Activated CD8-positive, alpha-beta T cell treated with anti-CD3 and anti-CD28 coated beads, Interleukin-2, amount 10 ng/mL, durations not matched to agents 7 days and 5 days (primary cell): ENCODE results near the gene HSD17B4. TPM values are rescaled to one million over a fixed set of nuclear protein-coding genes. Genes with fewer than 3 reads are reported as not detected.
"Not testable (repeated sequence)": the region's sequence is repeated elsewhere in the genome, so short reads cannot be mapped to it uniquely, and the experiment has no call there.

Experiments
- ATAC-seq: fragments of 150-1000 bp; cut with Tn5 transposase; one replicate; pipeline ENCODE4 v1.10.0; 2021; ENCODE audit warnings: moderate library complexity
- CTCF ChIA-PET: fragments of 350-600 bp; sonication (Branson Sonifier 250); formaldehyde crosslinking; loops from one replicate; lab custom pipeline; 2021; ENCODE audit warnings: antibody characterized with exemption; lab: Charles Lee
- POLR2A ChIA-PET: fragments of 350-600 bp; sonication (Branson Sonifier 250); formaldehyde crosslinking; loops from one replicate; lab custom pipeline; 2021; ENCODE audit warnings: antibody characterized with exemption; lab: Charles Lee
- DNase-seq: peaks from one replicate; pipeline ENCODE4 v3.0.0-alpha.2; 2020
- H3K27ac Mint-ChIP-seq: one replicate; pipeline ENCODE4 v1.8.0; 2021; ENCODE audit warnings: mild to moderate bottlenecking, mixed read lengths
- H3K27me3 Mint-ChIP-seq: one replicate; pipeline ENCODE4 v1.8.0; 2021; ENCODE audit warnings: low read depth, mixed read lengths
- H3K36me3 Mint-ChIP-seq: one replicate; pipeline ENCODE4 v1.8.0; 2021; ENCODE audit warnings: low read depth, mixed read lengths
- H3K4me1 Mint-ChIP-seq: one replicate; pipeline ENCODE4 v1.8.0; 2021; ENCODE audit warnings: low read depth, mixed read lengths
- H3K4me3 Mint-ChIP-seq: one replicate; pipeline ENCODE4 v1.8.0; 2021; ENCODE audit warnings: mild to moderate bottlenecking, mixed read lengths
- H3K9me3 Mint-ChIP-seq: one replicate; pipeline ENCODE4 v1.8.0; 2022; ENCODE audit warnings: mixed read lengths; ENCODE audit not compliant: insufficient read depth
- total RNA-seq, 2 experiments: library from RNA; stranded (reverse); gene quantifications; one replicate each; pipeline ENCODE4 v1.2.3, GENCODE V29; 2021

The HSD17B4 gene
- total RNA-seq, 2 experiments from 2014 or later: 68.9 to 78.9 TPM

GRCh38 chr5:119437785-119438586, 14.3 kb upstream of the HSD17B4 start:
- not testable (repeated sequence) for H3K36me3 Mint-ChIP-seq, H3K27ac Mint-ChIP-seq, ATAC-seq, H3K9me3 Mint-ChIP-seq, H3K4me3 Mint-ChIP-seq, DNase-seq
- Mint-ChIP-seq H3K27me3 (peaks cover 26% of the 10 kb centered on the region), H3K4me1 (peaks cover 26% of the 10 kb centered on the region)
- ChIA-PET POLR2A (interaction anchor here (0.6 kb wide), 1 partner anchor 138 kb away, joined by 4 read pairs; no protein-coding TSS in a partner anchor), CTCF (interaction anchor here (0.9 to 3.6 kb wide), 2 partner anchors 26 to 449 kb away, joined by 3 to 14 read pairs; partner anchors contain the start of gene DTWD2)

GRCh38 chr5:119438587-119438917, 13.7 kb upstream of the HSD17B4 start:
- H3K9me3 Mint-ChIP-seq, H3K27ac Mint-ChIP-seq, ATAC-seq, POLR2A ChIA-PET, DNase-seq, H3K4me3 Mint-ChIP-seq, H3K36me3 Mint-ChIP-seq: not testable (repeated sequence)
- Mint-ChIP-seq H3K4me1 (peaks cover 26% of the 10 kb centered on the region), H3K27me3 (peaks cover 31% of the 10 kb centered on the region)
- CTCF ChIA-PET: interaction anchor here (3.6 kb wide), 1 partner anchor 450 kb away, joined by 14 read pairs; the partner anchor contains the start of gene DTWD2

- H3K9me3 Mint-ChIP-seq: no peaks in the 10 kb centered on the region
- DNase-seq (no peak), ATAC-seq (no peak)
- H3K27ac Mint-ChIP-seq: no peak overlapping the region
- peak overlapping the region; percentile 61 for H3K4me3 Mint-ChIP-seq
- H3K27me3 Mint-ChIP-seq: peaks cover 33% of the 10 kb centered on the region
- CTCF ChIA-PET: interaction anchor here (3.6 kb wide), 1 partner anchor 450 kb away, joined by 14 read pairs; the partner anchor contains the start of gene DTWD2
- POLR2A ChIA-PET: no interaction called here
- no peaks in the 10 kb centered on the region for H3K36me3 Mint-ChIP-seq
- H3K4me1 Mint-ChIP-seq: peaks cover 25% of the 10 kb centered on the region
Measured at GRCh38 chr5:119439140-119439631, 13.1 kb upstream of the HSD17B4 start.

- not testable (repeated sequence) for H3K9me3 Mint-ChIP-seq
- H3K4me3 Mint-ChIP-seq: peak overlapping the region; percentile 61
Measured at GRCh38 chr5:119439632-119440031, 12.7 kb upstream of the HSD17B4 start.

GRCh38 chr5:119444643-119445042, 7.7 kb upstream of the HSD17B4 start:
- DNase-seq, H3K4me3 Mint-ChIP-seq, H3K36me3 Mint-ChIP-seq, H3K4me1 Mint-ChIP-seq, H3K27ac Mint-ChIP-seq, POLR2A ChIA-PET, ATAC-seq, H3K9me3 Mint-ChIP-seq, CTCF ChIA-PET: not testable (repeated sequence)
- H3K27me3 Mint-ChIP-seq: peaks cover 38% of the 10 kb centered on the region

More at GRCh38 chr5:119439632-119440031, 12.7 kb upstream of the HSD17B4 start:
- H3K36me3 Mint-ChIP-seq, DNase-seq, ATAC-seq, H3K27ac Mint-ChIP-seq, POLR2A ChIA-PET: not testable (repeated sequence)
- CTCF ChIA-PET: interaction anchor here (3.6 kb wide), 1 partner anchor 451 kb away, joined by 14 read pairs; the partner anchor contains the start of gene DTWD2
- peaks cover 21% of the 10 kb centered on the region for H3K4me1 Mint-ChIP-seq
- peaks cover 36% of the 10 kb centered on the region for H3K27me3 Mint-ChIP-seq

- Mint-ChIP-seq H3K4me1 (no peaks in the 10 kb centered on the region), H3K9me3 (no peaks in the 10 kb centered on the region), H3K4me3 (no peak overlapping the region), H3K36me3 (no peaks in the 10 kb centered on the region), H3K27ac (no peak overlapping the region), H3K27me3 (peaks cover 35% of the 10 kb centered on the region)
- ATAC-seq: no peak
- DNase-seq: no peak
- CTCF ChIA-PET: no interaction called here
- POLR2A ChIA-PET: no interaction called here
Measured at GRCh38 chr5:119445544-119445943, 6.8 kb upstream of the HSD17B4 start.

GRCh38 chr5:119449882-119450281, 2.4 kb upstream of the HSD17B4 start:
- H3K27ac Mint-ChIP-seq: no peak overlapping the region
- DNase-seq (no peak), ATAC-seq (no peak)
- H3K4me3 Mint-ChIP-seq: no peak overlapping the region
- no peaks in the 10 kb centered on the region for H3K36me3 Mint-ChIP-seq
- peaks cover 19% of the 10 kb centered on the region for H3K4me1 Mint-ChIP-seq
- POLR2A ChIA-PET: no interaction called here
- CTCF ChIA-PET: no interaction called here
- no peaks in the 10 kb centered on the region for H3K9me3 Mint-ChIP-seq
- H3K27me3 Mint-ChIP-seq: peaks cover 16% of the 10 kb centered on the region

GRCh38 chr5:119450627-119451026, 1.7 kb upstream of the HSD17B4 start:
- Mint-ChIP-seq H3K4me1 (peaks cover 19% of the 10 kb centered on the region), H3K27me3 (peaks cover 13% of the 10 kb centered on the region)
- H3K27ac Mint-ChIP-seq, ATAC-seq, H3K9me3 Mint-ChIP-seq, DNase-seq, H3K36me3 Mint-ChIP-seq, H3K4me3 Mint-ChIP-seq, POLR2A ChIA-PET: not testable (repeated sequence)
- CTCF ChIA-PET: interaction anchor here (1.5 kb wide), 1 partner anchor 464 kb away, joined by 3 read pairs; no protein-coding TSS in a partner anchor

- ChIA-PET CTCF (interaction anchor here (1.4 to 2.6 kb wide), 5 partner anchors 17 to 465 kb away, joined by 3 to 11 read pairs (median 7); partner anchors contain the start of genes DMXL1 and DTWD2), POLR2A (interaction anchor here (0.8 to 1.3 kb wide), 2 partner anchors 183 to 380 kb away, joined by 3 to 4 read pairs; no protein-coding TSS in a partner anchor)
- Mint-ChIP-seq H3K9me3 (no peaks in the 10 kb centered on the region), H3K36me3 (peaks cover under 1% of the 10 kb centered on the region), H3K27me3 (peaks cover 13% of the 10 kb centered on the region), H3K27ac (no peak overlapping the region), H3K4me1 (peaks cover 19% of the 10 kb centered on the region), H3K4me3 (peak overlapping the region; percentile 95)
- ATAC-seq: no peak
- no peak for DNase-seq
Measured at GRCh38 chr5:119451561-119451960, 736 bp upstream of the HSD17B4 start.

GRCh38 chr5:119452060-119452372, 281 bp upstream of the HSD17B4 start:
- CTCF ChIA-PET: interaction anchor here (1.0 to 2.6 kb wide), 7 partner anchors 10 to 466 kb away, joined by 3 to 11 read pairs (median 4); partner anchors contain the start of genes DMXL1 and DTWD2

GRCh38 chr5:119453040-119453373, 710 bp downstream of the HSD17B4 start:
- ATAC-seq: peak; percentile 29
- POLR2A ChIA-PET: interaction anchor here (1.3 kb wide), 1 partner anchor 185 kb away, joined by 4 read pairs; no protein-coding TSS in a partner anchor
- CTCF ChIA-PET: interaction anchor here (1.0 to 2.6 kb wide), 4 partner anchors 9 to 41 kb away, joined by 3 to 11 read pairs (median 6); no protein-coding TSS in a partner anchor

More at GRCh38 chr5:119452060-119452372, 281 bp upstream of the HSD17B4 start:
- DNase-seq: no peak
- Mint-ChIP-seq H3K27ac (peak overlapping the region; percentile 82), H3K9me3 (no peaks in the 10 kb centered on the region), H3K27me3 (peaks cover 11% of the 10 kb centered on the region), H3K36me3 (peaks cover 5% of the 10 kb centered on the region), H3K4me3 (peak overlapping the region; percentile 95), H3K4me1 (peaks cover 19% of the 10 kb centered on the region)
- POLR2A ChIA-PET: interaction anchor here (0.8 to 1.3 kb wide), 2 partner anchors 184 to 381 kb away, joined by 3 to 4 read pairs; no protein-coding TSS in a partner anchor
- no peak for ATAC-seq

More at GRCh38 chr5:119453040-119453373, 710 bp downstream of the HSD17B4 start:
- Mint-ChIP-seq H3K27ac (peak overlapping the region; percentile 82), H3K36me3 (peaks cover 7% of the 10 kb centered on the region), H3K4me1 (peaks cover 19% of the 10 kb centered on the region), H3K27me3 (peaks cover 8% of the 10 kb centered on the region), H3K4me3 (peak overlapping the region; percentile 95), H3K9me3 (no peaks in the 10 kb centered on the region)
- DNase-seq: no peak
